WTC11 (cell line): Measurements from ENCODE around the gene SLC39A7. TPM values are rescaled to one million over a fixed set of nuclear protein-coding genes. Genes with fewer than 3 reads are reported as not detected.

Source experiments
- ATAC-seq: fragments of 200-7000 bp; cut with Tn5 transposase; 2 replicates; pipeline ENCODE4 v1.10.0; 2021; ENCODE audit warnings: mild to moderate bottlenecking, moderate library complexity
- CTCF ChIA-PET: fragments of 300-600 bp; sonication (Branson Sonifier 250); formaldehyde crosslinking; loops from one replicate; lab custom pipeline; 2021; ENCODE audit warnings: antibody characterized with exemption; lab: Charles Lee
- POLR2A ChIA-PET: fragments of 350-600 bp; sonication (Branson Sonifier 250); formaldehyde crosslinking; loops from one replicate; lab custom pipeline; 2021; ENCODE audit warnings: antibody characterized with exemption; lab: Charles Lee
- DNase-seq: peaks from one replicate; pipeline ENCODE4 v3.0.0; 2021; ENCODE audit warnings: low spot score
- H3K27ac Mint-ChIP-seq: 2 replicates; pipeline ENCODE4 v1.8.0; 2021; ENCODE audit warnings: mixed read lengths
- H3K27me3 Mint-ChIP-seq: 2 replicates; pipeline ENCODE4 v1.8.0; 2021; ENCODE audit warnings: low read depth, mild to moderate bottlenecking, moderate library complexity, mixed read lengths
- H3K36me3 Mint-ChIP-seq: 2 replicates; pipeline ENCODE4 v1.8.0; 2021; ENCODE audit warnings: mixed read lengths
- H3K4me1 Mint-ChIP-seq: 2 replicates; pipeline ENCODE4 v1.8.0; 2022; ENCODE audit warnings: mixed read lengths
- H3K4me3 Mint-ChIP-seq: 2 replicates; pipeline ENCODE4 v1.8.0; 2021; ENCODE audit warnings: mild to moderate bottlenecking, moderate library complexity, mixed read lengths
- H3K9me3 Mint-ChIP-seq: 2 replicates; pipeline ENCODE4 v1.8.0; 2021; ENCODE audit warnings: mixed read lengths
- ARID4B ChIP-seq: sonication (generic); formaldehyde crosslinking; IDR thresholded peaks from 2 replicates; pipeline ENCODE4 v1.8.0; 2023; ENCODE audit warnings: missing genetic modification reagents, mild to moderate bottlenecking, borderline replicate concordance
- ATF3 ChIP-seq: sonication (generic); formaldehyde crosslinking; conservative IDR thresholded peaks from 2 replicates; pipeline ENCODE4 v1.8.1; 2022; ENCODE audit warnings: mild to moderate bottlenecking, missing genetic modification reagents
- ATF6 ChIP-seq: sonication (generic); formaldehyde crosslinking; IDR thresholded peaks from 2 replicates; pipeline ENCODE4 v1.8.1; 2023; ENCODE audit warnings: mild to moderate bottlenecking, missing genetic modification reagents
- CTCF ChIP-seq: fragments of 200-600 bp; IDR thresholded peaks from 2 replicates; pipeline ENCODE4 v1.8.0; 2022; ENCODE audit warnings: antibody characterized with exemption
- ELF4 ChIP-seq: sonication (generic); formaldehyde crosslinking; IDR thresholded peaks from 2 replicates; pipeline ENCODE4 v1.8.1; 2022; ENCODE audit warnings: low read depth, mild to moderate bottlenecking, moderate library complexity, missing genetic modification reagents
- ESRRA ChIP-seq: sonication (generic); formaldehyde crosslinking; IDR thresholded peaks from 2 replicates; pipeline ENCODE4 v1.8.1; 2022; ENCODE audit warnings: mild to moderate bottlenecking, missing genetic modification reagents, borderline replicate concordance
- FOXP1 ChIP-seq: sonication (generic); formaldehyde crosslinking; IDR thresholded peaks from 2 replicates; pipeline ENCODE4 v1.8.0; 2022; ENCODE audit warnings: missing genetic modification reagents, mild to moderate bottlenecking, moderate library complexity, borderline replicate concordance
- GABPB1 ChIP-seq: sonication (generic); formaldehyde crosslinking; IDR thresholded peaks from 2 replicates; pipeline ENCODE4 v1.8.1; 2023; ENCODE audit warnings: mild to moderate bottlenecking, missing genetic modification reagents
- MYBL2 ChIP-seq: sonication (generic); formaldehyde crosslinking; IDR thresholded peaks from 2 replicates; pipeline ENCODE4 v1.8.1; 2023; ENCODE audit warnings: mild to moderate bottlenecking, moderate library complexity, missing genetic modification reagents
- NFYB ChIP-seq: sonication (generic); formaldehyde crosslinking; conservative IDR thresholded peaks from 2 replicates; pipeline ENCODE4 v1.8.0; 2022; ENCODE audit warnings: low read depth, missing genetic modification reagents
- SOX15 ChIP-seq: fragments of 250-450 bp; sonication (Bioruptor Pico); IDR thresholded peaks from 2 replicates; pipeline ENCODE4 v1.9.0; 2021; ENCODE audit warnings: mild to moderate bottlenecking
- SP1 ChIP-seq: sonication (generic); formaldehyde crosslinking; conservative IDR thresholded peaks from 2 replicates; pipeline ENCODE4 v1.8.1; 2022; ENCODE audit warnings: missing genetic modification reagents
- TP53 ChIP-seq: sonication (generic); formaldehyde crosslinking; IDR thresholded peaks from 2 replicates; pipeline ENCODE4 v1.8.1; 2023; ENCODE audit warnings: mild to moderate bottlenecking, missing genetic modification reagents
- USF1 ChIP-seq: sonication (generic); formaldehyde crosslinking; IDR thresholded peaks from 2 replicates; pipeline ENCODE4 v1.8.0; 2022; ENCODE audit warnings: mild to moderate bottlenecking, missing genetic modification reagents
- ZNF232 ChIP-seq: sonication (generic); formaldehyde crosslinking; IDR thresholded peaks from 2 replicates; pipeline ENCODE4 v1.8.0; 2022; ENCODE audit warnings: mild to moderate bottlenecking, missing genetic modification reagents
- ZNF423 ChIP-seq: fragments of 250-450 bp; sonication (Bioruptor Pico); IDR thresholded peaks from 2 replicates; pipeline ENCODE4 v2.1.2; 2022; ENCODE audit warnings: mild to moderate bottlenecking, moderate library complexity
- total RNA-seq: library from RNA; stranded (reverse); gene quantifications from 3 replicates; pipeline ENCODE4 v1.2.3, GENCODE V29; 2021

The SLC39A7 gene
- total RNA-seq, 1 experiment from 2014 or later, result 163 TPM

- Mint-ChIP-seq H3K4me3 (peak overlapping the region; percentile 86), H3K27ac (0 out of 2 replicates have a peak overlapping the region, but pooled peaks have one; percentile 7), H3K27me3 (peaks cover 35% of the 10 kb centered on the region), H3K4me1 (peaks cover 18% of the 10 kb centered on the region), H3K9me3 (no peaks in the 10 kb centered on the region), H3K36me3 (peaks cover 15% of the 10 kb centered on the region)
- DNase-seq (peak; percentile 96), ATAC-seq (peak; percentile 43)
- ChIA-PET POLR2A (interaction anchor here (1.2 to 2.0 kb wide), 2 partner anchors 29 to 35 kb away, joined by 4 to 11 read pairs; partner anchors contain the start of gene B3GALT4), CTCF (interaction anchor here (0.5 to 5.2 kb wide), 60 partner anchors 9 to 476 kb away, joined by 3 to 83 read pairs (median 5); partner anchors contain the start of genes B3GALT4, COL11A2, HSD17B8 and RING1)
- no peak for TF ChIP-seq ZNF232
- TF ChIP-seq CTCF, result peak; percentile 91
- TF ChIP-seq ZNF423 (CRISPR knock-in tag), result no peak
- TF ChIP-seq SOX15 (CRISPR knock-in tag), result no peak
These were observed 47.4 kb downstream of the SLC39A7 start for GRCh38 chr6:33247977-33248642.

- no peak for TF ChIP-seq ATF6 (CRISPR knock-in tag)
- peak; percentile 26; the same call in 1 of the 2 replicates for TF ChIP-seq GABPB1 (CRISPR knock-in tag)
- TF ChIP-seq ATF3 (CRISPR knock-in tag), result no peak
- no peak for TF ChIP-seq TP53 (CRISPR knock-in tag)
- TF ChIP-seq, all 79 proteins: peak for 1
- H3K27ac Mint-ChIP-seq, result peak overlapping the region; percentile 7; the same call in 1 of the 2 replicates
- CTCF ChIA-PET, result interaction anchor here (0.5 to 5.2 kb wide), 44 partner anchors 9 to 294 kb away, joined by 3 to 83 read pairs (median 8); partner anchors contain the start of genes B3GALT4, COL11A2, HSD17B8 and RING1
- ATAC-seq (no peak), DNase-seq (no peak)
- peaks cover 18% of the 10 kb centered on the region for H3K4me1 Mint-ChIP-seq
- H3K27me3 Mint-ChIP-seq, result peaks cover 31% of the 10 kb centered on the region
- peaks cover 15% of the 10 kb centered on the region for H3K36me3 Mint-ChIP-seq
- H3K9me3 Mint-ChIP-seq, result no peaks in the 10 kb centered on the region
- peak overlapping the region; percentile 86 for H3K4me3 Mint-ChIP-seq
- POLR2A ChIA-PET, result interaction anchor here (1.2 to 2.0 kb wide), 4 partner anchors 28 to 105 kb away, joined by 3 to 11 read pairs (median 4); partner anchors contain the start of genes B3GALT4, RXRB and SLC39A7
These were observed 47.9 kb downstream of the SLC39A7 start for GRCh38 chr6:33248643-33248931.

GRCh38 chr6:33248932-33249731, 48.5 kb downstream of the SLC39A7 start:
- H3K9me3 Mint-ChIP-seq, result no peaks in the 10 kb centered on the region
- peaks cover 15% of the 10 kb centered on the region for H3K36me3 Mint-ChIP-seq
- ChIA-PET CTCF (interaction anchor here (1.0 to 5.2 kb wide), 40 partner anchors 10 to 294 kb away, joined by 3 to 83 read pairs (median 7); partner anchors contain the start of genes B3GALT4, COL11A2, HSD17B8 and PFDN6), POLR2A (interaction anchor here (0.5 to 2.0 kb wide), 9 partner anchors 22 to 278 kb away, joined by 3 to 11 read pairs (median 4); partner anchors contain the start of genes B3GALT4, RPS18, RXRB and SLC39A7)
- peak overlapping the region; percentile 86 for H3K4me3 Mint-ChIP-seq
- peaks cover 26% of the 10 kb centered on the region for H3K27me3 Mint-ChIP-seq
- peaks cover 18% of the 10 kb centered on the region for H3K4me1 Mint-ChIP-seq
- ATAC-seq (peak; percentile 95), DNase-seq (peak; percentile 97)
- H3K27ac Mint-ChIP-seq, result peak overlapping the region; percentile 87
- TF ChIP-seq ZNF423 (CRISPR knock-in tag) (no peak), ARID4B (CRISPR knock-in tag) (0 out of 2 replicates have a peak, but pooled peaks have one; percentile 42), GABPB1 (CRISPR knock-in tag) (0 out of 2 replicates have a peak, but pooled peaks have one; percentile 19), ELF4 (CRISPR knock-in tag) (no peak), FOXP1 (CRISPR knock-in tag) (peak; percentile 42; the same call in 1 of the 2 replicates), ESRRA (CRISPR knock-in tag) (no peak), SP1 (peak; percentile 93), NFYB (CRISPR knock-in tag) (peak; percentile 77), USF1 (no peak; the same call in 1 of the 2 replicates), MYBL2 (CRISPR knock-in tag) (0 out of 2 replicates have a peak, but pooled peaks have one; percentile 39)
